HEK293 (cell line): ENCODE data around the gene FASN.

Experiments used
- ATF2 ChIP-seq: fragments of 450-650 bp; formaldehyde crosslinking; IDR thresholded peaks from 2 replicates; pipeline ENCODE4 v1.5.1; 2016; ENCODE audit warnings: missing biosample characterization, missing genetic modification characterization, low read depth
- BCL11A ChIP-seq: fragments of 450-650 bp; formaldehyde crosslinking; IDR thresholded peaks from 2 replicates; pipeline ENCODE4 v1.5.1; 2016; ENCODE audit warnings: low read depth, missing biosample characterization, missing genetic modification characterization
- CTCF ChIP-seq: fragments of 450-650 bp; formaldehyde crosslinking; IDR thresholded peaks from 2 replicates; pipeline ENCODE4 v1.5.1; 2016; ENCODE audit warnings: missing biosample characterization, missing genetic modification characterization
- HOXD13 ChIP-seq: sonication (generic); formaldehyde crosslinking; IDR thresholded peaks from 2 replicates; pipeline ENCODE4 v1.8.0; 2022; ENCODE audit warnings: missing genetic modification reagents, borderline replicate concordance
- PRDM4 ChIP-seq: fragments of 450-650 bp; formaldehyde crosslinking; IDR thresholded peaks from 2 replicates; pipeline ENCODE4 v1.5.1; 2017; ENCODE audit warnings: missing biosample characterization, missing genetic modification characterization
- SP2 ChIP-seq: fragments of 450-650 bp; formaldehyde crosslinking; IDR thresholded peaks from 2 replicates; pipeline ENCODE4 v1.5.1; 2016; ENCODE audit warnings: missing biosample characterization, missing genetic modification characterization
- TSHZ1 ChIP-seq: fragments of 450-650 bp; formaldehyde crosslinking; IDR thresholded peaks from 2 replicates; pipeline ENCODE4 v1.5.1; 2016; ENCODE audit warnings: missing biosample characterization, missing genetic modification characterization, borderline replicate concordance
- ZBTB1 ChIP-seq: fragments of 450-650 bp; formaldehyde crosslinking; IDR thresholded peaks from 2 replicates; pipeline ENCODE4 v1.5.1; 2016; ENCODE audit warnings: missing biosample characterization, missing genetic modification characterization
- ZBTB26 ChIP-seq: fragments of 450-650 bp; formaldehyde crosslinking; optimal IDR thresholded peaks from 2 replicates; pipeline ENCODE3; 2016; ENCODE audit warnings: missing biosample characterization, mild to moderate bottlenecking, missing genetic modification characterization
- ZBTB6 ChIP-seq: fragments of 450-650 bp; formaldehyde crosslinking; IDR thresholded peaks from 2 replicates; pipeline ENCODE4 v1.5.1; 2017; ENCODE audit warnings: missing biosample characterization, missing genetic modification characterization
- ZNF112 ChIP-seq: fragments of 450-650 bp; formaldehyde crosslinking; IDR thresholded peaks from 2 replicates; pipeline ENCODE4 v1.5.0; 2017; ENCODE audit warnings: missing biosample characterization, missing genetic modification characterization
- ZNF202 ChIP-seq: fragments of 450-650 bp; formaldehyde crosslinking; IDR thresholded peaks from 2 replicates; pipeline ENCODE4 v1.5.1; 2016; ENCODE audit warnings: missing biosample characterization, missing genetic modification characterization, borderline replicate concordance
- ZNF341 ChIP-seq: fragments of 450-650 bp; formaldehyde crosslinking; IDR thresholded peaks from 2 replicates; pipeline ENCODE4; 2016; ENCODE audit warnings: low read depth, missing biosample characterization, missing genetic modification characterization
- ZNF423 ChIP-seq: fragments of 450-650 bp; formaldehyde crosslinking; IDR thresholded peaks from 2 replicates; pipeline ENCODE4 v1.5.1; 2016; ENCODE audit warnings: missing biosample characterization, missing genetic modification characterization
- ZNF501 ChIP-seq: fragments of 450-650 bp; formaldehyde crosslinking; IDR thresholded peaks from 2 replicates; pipeline ENCODE4 v1.5.1; 2016; ENCODE audit warnings: missing biosample characterization, missing genetic modification characterization
- ZNF510 ChIP-seq: fragments of 450-650 bp; formaldehyde crosslinking; IDR thresholded peaks from 2 replicates; pipeline ENCODE4 v1.5.1; 2018; ENCODE audit warnings: mild to moderate bottlenecking, missing genetic modification characterization, missing biosample characterization; ENCODE audit not compliant: insufficient replicate concordance
- ZNF514 ChIP-seq: fragments of 450-650 bp; formaldehyde crosslinking; IDR thresholded peaks from 2 replicates; pipeline ENCODE4 v1.5.1; 2016; ENCODE audit warnings: missing biosample characterization, missing genetic modification characterization
- ZNF529 ChIP-seq: fragments of 450-650 bp; formaldehyde crosslinking; IDR thresholded peaks from 2 replicates; pipeline ENCODE4 v1.5.1; 2017; ENCODE audit warnings: missing genetic modification characterization, missing biosample characterization; ENCODE audit not compliant: insufficient replicate concordance
- ZNF692 ChIP-seq: fragments of 450-650 bp; formaldehyde crosslinking; IDR thresholded peaks from 2 replicates; pipeline ENCODE4 v1.5.1; 2016; ENCODE audit warnings: missing biosample characterization, missing genetic modification characterization
- ZNF837 ChIP-seq: fragments of 450-650 bp; formaldehyde crosslinking; IDR thresholded peaks from 2 replicates; pipeline ENCODE4 v1.5.1; 2016; ENCODE audit warnings: missing biosample characterization, missing genetic modification characterization
- ZSCAN16 ChIP-seq: fragments of 450-650 bp; formaldehyde crosslinking; IDR thresholded peaks from 2 replicates; pipeline ENCODE4 v1.5.1; 2016; ENCODE audit warnings: missing biosample characterization, missing genetic modification characterization
- ZSCAN18 ChIP-seq: fragments of 450-650 bp; formaldehyde crosslinking; IDR thresholded peaks from 2 replicates; pipeline ENCODE4 v1.5.1; 2016; ENCODE audit warnings: missing biosample characterization, missing genetic modification characterization

FASN gene

GRCh38 chr17:82097184-82097918 is 685 bp downstream of the FASN start (continued):
- TF ChIP-seq ZSCAN18 (tag by site-specific recombination) (no peak), ZNF501 (tag by site-specific recombination) (no peak), ZNF341 (tag by site-specific recombination) (peak; percentile 37; the same call in 1 of the 2 replicates), SP2 (tag by site-specific recombination) (peak; percentile 61), ZBTB1 (tag by site-specific recombination) (no peak), ATF2 (tag by site-specific recombination) (no peak), ZNF514 (tag by site-specific recombination) (no peak), ZNF692 (no peak), TSHZ1 (tag by site-specific recombination) (no peak), ZNF529 (tag by site-specific recombination) (no peak), ZNF510 (tag by site-specific recombination) (no peak), ZBTB26 (tag by site-specific recombination) (peak; percentile 77), HOXD13 (CRISPR knock-in tag) (no peak; the same call in 1 of the 2 replicates), ZNF837 (tag by site-specific recombination) (no peak), ZNF202 (tag by site-specific recombination) (no peak), BCL11A (tag by site-specific recombination) (no peak), ZNF423 (tag by site-specific recombination) (peak; percentile 78; the same call in 1 of the 2 replicates), ZSCAN16 (tag by site-specific recombination) (no peak), PRDM4 (tag by site-specific recombination) (no peak), CTCF (tag by site-specific recombination) (no peak), ZBTB6 (tag by site-specific recombination) (no peak), ZNF112 (tag by site-specific recombination) (no peak)
